ENCODE results near the gene PCBP2.

The PCBP2 gene

GRCh38 chr12:53463802-53464560 is 12.1 kb downstream of the PCBP2 start:
- DNase-seq (ENCODE audit: low read depth): no peak
- TF ChIP-seq POLR2A (IDR thresholded peaks at IDR 0.05; ENCODE audit: extremely low read depth, insufficient read length) (no peak), MAX (IDR thresholded peaks at IDR 0.05; ENCODE audit: low read depth, low read length) (no peak), MYC (IDR thresholded peaks at IDR 0.05; ENCODE audit: low read depth, low read length) (no peak), CTCF (IDR thresholded peaks at IDR 0.05; ENCODE audit: low read depth, low read length) (no peak)
- no peak overlapping the region for H3K4me3 ChIP-seq (ENCODE audit: low read depth, low read length)

GRCh38 chr12:53464685-53465418 is 12.9 kb downstream of the PCBP2 start:
- TF ChIP-seq POLR2A (IDR thresholded peaks at IDR 0.05; ENCODE audit: extremely low read depth, insufficient read length): no peak
- no peak for TF ChIP-seq MAX (IDR thresholded peaks at IDR 0.05; ENCODE audit: low read depth, low read length)
- no peak for TF ChIP-seq MYC (IDR thresholded peaks at IDR 0.05; ENCODE audit: low read depth, low read length)
- TF ChIP-seq CTCF (IDR thresholded peaks at IDR 0.05; ENCODE audit: low read depth, low read length): no peak
- H3K4me3 ChIP-seq (ENCODE audit: low read depth, low read length): no peak overlapping the region
- DNase-seq (ENCODE audit: low read depth): no peak

GRCh38 chr12:53465679-53466078 is 13.8 kb downstream of the PCBP2 start:
- TF ChIP-seq CTCF (IDR thresholded peaks at IDR 0.05; ENCODE audit: low read depth, low read length): no peak
- DNase-seq (ENCODE audit: low read depth): no peak
- no peak overlapping the region for H3K4me3 ChIP-seq (ENCODE audit: low read depth, low read length)

GRCh38 chr12:53466640-53467039 is 14.7 kb downstream of the PCBP2 start:
- H3K4me3 ChIP-seq (ENCODE audit: low read depth, low read length): no peak overlapping the region
- TF ChIP-seq POLR2A (IDR thresholded peaks at IDR 0.05; ENCODE audit: extremely low read depth, insufficient read length): no peak
- TF ChIP-seq MAX (IDR thresholded peaks at IDR 0.05; ENCODE audit: low read depth, low read length): no peak
- TF ChIP-seq MYC (IDR thresholded peaks at IDR 0.05; ENCODE audit: low read depth, low read length): no peak
- no peak for TF ChIP-seq CTCF (IDR thresholded peaks at IDR 0.05; ENCODE audit: low read depth, low read length)

GRCh38 chr12:53467082-53467481 is 15.2 kb downstream of the PCBP2 start:
- no peak for DNase-seq (ENCODE audit: low read depth)

More at GRCh38 chr12:53466640-53467039, 14.7 kb downstream of the PCBP2 start:
- no peak for DNase-seq (ENCODE audit: low read depth)

More at GRCh38 chr12:53467082-53467481, 15.2 kb downstream of the PCBP2 start:
- no peak overlapping the region for H3K4me3 ChIP-seq (ENCODE audit: low read depth, low read length)
- TF ChIP-seq CTCF (IDR thresholded peaks at IDR 0.05; ENCODE audit: low read depth, low read length) (no peak), MAX (IDR thresholded peaks at IDR 0.05; ENCODE audit: low read depth, low read length) (no peak), MYC (IDR thresholded peaks at IDR 0.05; ENCODE audit: low read depth, low read length) (no peak), POLR2A (IDR thresholded peaks at IDR 0.05; ENCODE audit: extremely low read depth, insufficient read length) (no peak)

All from NB4 (cell line).